ENCODE data around the gene DIP2A. TPM values are rescaled to one million over a fixed set of nuclear protein-coding genes. Genes with fewer than 3 reads are reported as not detected.
"Not testable (repeated sequence)": the region's sequence is repeated elsewhere in the genome, so short reads cannot be mapped to it uniquely, and the experiment has no call there.

DIP2A gene
- total RNA-seq, 1 donor from 2014 or later = 20.9 TPM

GRCh38 chr21:46443910-46444309 lies 14.8 kb upstream of the DIP2A start:
- TF ChIP-seq CTCF (conservative IDR thresholded peaks at IDR 0.05; ENCODE audit: low read depth, low read length) = no peak
- no peak overlapping the region for H3K4me3 ChIP-seq (ENCODE audit: low read depth, low read length)
- no peak for DNase-seq (ENCODE audit: low read depth)

- DNase-seq (ENCODE audit: low read depth) = no peak
- H3K4me3 ChIP-seq (ENCODE audit: low read depth, low read length) = no peak overlapping the region
- no peak for TF ChIP-seq CTCF (conservative IDR thresholded peaks at IDR 0.05; ENCODE audit: low read depth, low read length)
Measured at GRCh38 chr21:46448108-46448507, 10.6 kb upstream of the DIP2A start.

GRCh38 chr21:46448855-46449254 lies 9.8 kb upstream of the DIP2A start:
- not testable (repeated sequence) for DNase-seq (ENCODE audit: low read depth)

GRCh38 chr21:46452710-46453109 lies 6.0 kb upstream of the DIP2A start:
- DNase-seq (ENCODE audit: low read depth) = no peak
- TF ChIP-seq CTCF (conservative IDR thresholded peaks at IDR 0.05; ENCODE audit: low read depth, low read length) = no peak
- no peak overlapping the region for H3K4me3 ChIP-seq (ENCODE audit: low read depth, low read length)

More at GRCh38 chr21:46448855-46449254, 9.8 kb upstream of the DIP2A start:
- H3K4me3 ChIP-seq (ENCODE audit: low read depth, low read length) = not testable (repeated sequence)

- no peak for DNase-seq (ENCODE audit: low read depth)
- no peak for TF ChIP-seq CTCF (conservative IDR thresholded peaks at IDR 0.05; ENCODE audit: low read depth, low read length)
- H3K4me3 ChIP-seq (ENCODE audit: low read depth, low read length) = no peak overlapping the region
Measured at GRCh38 chr21:46454142-46454541, 4.5 kb upstream of the DIP2A start.

- no peak overlapping the region for H3K4me3 ChIP-seq (ENCODE audit: low read depth, low read length)
- no peak for DNase-seq (ENCODE audit: low read depth)
- no peak for TF ChIP-seq CTCF (conservative IDR thresholded peaks at IDR 0.05; ENCODE audit: low read depth, low read length)
Measured at GRCh38 chr21:46454634-46455390, 3.9 kb upstream of the DIP2A start.

GRCh38 chr21:46455575-46456385 lies 2.9 kb upstream of the DIP2A start:
- H3K4me3 ChIP-seq (ENCODE audit: low read depth, low read length) = no peak overlapping the region
- DNase-seq (ENCODE audit: low read depth) = no peak
- no peak for TF ChIP-seq CTCF (conservative IDR thresholded peaks at IDR 0.05; ENCODE audit: low read depth, low read length)
